Measurements from ENCODE around the gene PLCD3.

DNA sequence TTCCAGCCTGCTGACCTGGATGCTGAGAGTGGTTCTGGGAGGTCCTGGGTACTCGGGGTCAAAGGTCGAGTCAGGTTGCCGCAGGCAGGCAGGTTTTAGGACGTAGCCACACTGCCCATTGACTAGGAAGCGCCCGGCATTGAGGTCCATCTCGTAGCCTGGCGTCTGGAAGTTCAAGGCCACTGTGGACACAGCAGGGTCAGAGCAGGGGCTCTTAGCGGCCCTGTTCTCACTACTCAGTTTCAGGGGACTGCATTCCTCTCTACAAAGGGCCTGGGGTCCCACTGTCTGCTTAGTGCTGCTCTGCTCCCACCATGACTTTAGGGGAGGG lies 18.9 kb downstream of the PLCD3 start:
- TF ChIP-seq, protein P1, sequence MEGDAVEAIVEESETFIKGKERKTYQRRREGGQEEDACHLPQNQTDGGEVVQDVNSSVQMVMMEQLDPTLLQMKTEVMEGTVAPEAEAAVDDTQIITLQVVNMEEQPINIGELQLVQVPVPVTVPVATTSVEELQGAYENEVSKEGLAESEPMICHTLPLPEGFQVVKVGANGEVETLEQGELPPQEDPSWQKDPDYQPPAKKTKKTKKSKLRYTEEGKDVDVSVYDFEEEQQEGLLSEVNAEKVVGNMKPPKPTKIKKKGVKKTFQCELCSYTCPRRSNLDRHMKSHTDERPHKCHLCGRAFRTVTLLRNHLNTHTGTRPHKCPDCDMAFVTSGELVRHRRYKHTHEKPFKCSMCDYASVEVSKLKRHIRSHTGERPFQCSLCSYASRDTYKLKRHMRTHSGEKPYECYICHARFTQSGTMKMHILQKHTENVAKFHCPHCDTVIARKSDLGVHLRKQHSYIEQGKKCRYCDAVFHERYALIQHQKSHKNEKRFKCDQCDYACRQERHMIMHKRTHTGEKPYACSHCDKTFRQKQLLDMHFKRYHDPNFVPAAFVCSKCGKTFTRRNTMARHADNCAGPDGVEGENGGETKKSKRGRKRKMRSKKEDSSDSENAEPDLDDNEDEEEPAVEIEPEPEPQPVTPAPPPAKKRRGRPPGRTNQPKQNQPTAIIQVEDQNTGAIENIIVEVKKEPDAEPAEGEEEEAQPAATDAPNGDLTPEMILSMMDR (IDR thresholded peaks at IDR 0.05; ENCODE audit: low read depth, low read length), result no peak
- TF ChIP-seq, protein P2, sequence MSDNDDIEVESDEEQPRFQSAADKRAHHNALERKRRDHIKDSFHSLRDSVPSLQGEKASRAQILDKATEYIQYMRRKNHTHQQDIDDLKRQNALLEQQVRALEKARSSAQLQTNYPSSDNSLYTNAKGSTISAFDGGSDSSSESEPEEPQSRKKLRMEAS (IDR thresholded peaks at IDR 0.05; ENCODE audit: low read depth, low read length), result no peak
